Suppressor macrophage (primary cell): Measurements from ENCODE around the gene DTX3L.

Source experiments
- DNase-seq, 4 experiments: peaks; one replicate each; pipeline ENCODE4 v3.0.0-alpha.2; 2020 to 2022

DTX3L gene

DNA sequence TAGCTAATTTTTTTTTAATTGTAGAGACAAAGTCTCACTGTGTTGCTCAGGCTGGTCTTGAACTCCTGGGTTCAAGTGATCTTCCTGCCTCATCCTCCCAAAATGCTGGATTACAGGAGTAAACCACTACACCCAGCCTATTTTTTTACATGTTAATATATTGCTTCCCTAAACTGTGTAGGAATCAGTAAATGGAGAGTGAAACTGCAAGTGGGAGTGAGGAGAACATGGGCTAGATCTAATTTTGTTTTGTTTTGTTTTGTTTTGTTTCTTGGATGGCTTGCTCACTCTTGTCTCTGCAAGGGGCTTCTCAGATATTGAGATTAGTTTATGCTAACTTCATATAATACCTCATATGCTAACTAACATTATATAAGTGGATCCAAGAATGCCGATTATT lies 44.8 kb downstream of the DTX3L start:
- no peak for DNase-seq

DNA sequence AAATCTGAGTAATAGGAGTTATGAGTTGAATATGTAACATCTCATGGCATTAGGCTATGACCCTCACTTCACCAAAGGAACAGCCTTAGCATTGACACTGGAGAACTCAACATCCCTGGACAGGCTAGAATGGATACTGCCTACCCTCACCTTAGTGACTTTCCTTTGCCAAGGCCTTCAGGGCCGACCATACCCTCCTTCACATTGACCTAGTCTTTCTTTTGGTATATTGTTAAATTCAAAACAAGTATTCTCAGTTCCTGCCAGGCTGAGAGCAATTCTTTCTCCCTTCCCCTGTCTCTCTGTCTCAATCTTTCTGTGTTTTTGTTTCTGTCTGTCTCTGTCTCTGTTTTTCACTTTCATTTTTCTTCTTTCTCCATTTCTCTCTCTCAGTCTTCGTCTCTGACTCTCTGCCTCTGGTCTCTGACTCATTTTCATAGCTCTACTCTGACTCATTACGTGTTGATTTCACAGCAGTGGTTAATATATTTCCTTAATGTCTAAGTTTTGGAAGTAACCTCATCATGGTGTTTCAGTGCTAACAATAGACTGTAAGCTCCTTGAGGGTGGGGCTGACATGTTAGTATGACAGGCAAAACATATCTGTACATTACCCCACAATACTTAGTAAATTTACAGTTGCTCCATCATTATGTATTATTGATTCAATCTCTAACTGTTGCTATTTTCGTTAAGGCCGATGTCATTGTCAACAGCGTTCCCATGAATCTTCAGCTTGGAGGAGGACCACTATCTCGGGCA lies 45.8 kb downstream of the DTX3L start:
- DNase-seq = peak; percentile 10 to 82 (median 37)

DNA sequence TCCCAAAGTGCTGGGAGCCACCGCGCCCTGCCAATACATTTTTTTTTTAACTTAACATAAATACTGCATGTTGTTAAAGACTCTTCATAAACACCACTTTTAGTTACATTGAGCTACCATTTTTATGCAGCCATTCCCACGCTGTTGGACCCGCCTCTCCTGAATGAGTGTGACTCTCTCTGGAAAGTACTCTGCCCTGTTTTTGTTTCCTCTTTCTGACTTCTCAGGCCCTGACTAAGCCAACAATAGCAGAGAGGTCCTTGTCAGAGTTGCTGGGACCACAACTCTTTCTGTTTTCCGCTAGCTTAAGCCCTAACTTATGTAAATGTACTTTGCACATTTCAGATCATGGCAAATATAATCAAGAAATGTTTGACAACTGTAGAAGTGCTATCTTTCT lies 48.6 kb downstream of the DTX3L start:
- peak; percentile 31 to 62 (median 56) for DNase-seq

DNA sequence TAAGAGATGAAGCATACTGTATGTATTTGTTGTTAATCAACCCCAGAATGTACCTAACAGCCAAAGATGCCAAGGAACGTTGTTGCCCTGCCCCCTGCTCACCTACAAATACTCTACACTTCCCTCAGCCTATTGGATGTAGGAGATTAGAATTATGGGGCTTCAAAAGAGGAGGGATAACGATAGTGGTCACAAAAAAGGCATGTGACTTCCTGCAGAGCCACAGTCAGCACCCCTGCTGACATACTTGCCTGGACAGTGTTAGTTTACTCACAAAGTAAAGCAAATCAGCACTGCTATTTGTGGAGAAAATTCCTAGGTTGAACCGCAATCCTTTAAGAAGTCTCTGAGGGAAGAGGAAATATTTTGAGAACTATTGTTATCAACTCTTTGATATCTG lies 51.2 kb downstream of the DTX3L start:
- no peak for DNase-seq

DNA sequence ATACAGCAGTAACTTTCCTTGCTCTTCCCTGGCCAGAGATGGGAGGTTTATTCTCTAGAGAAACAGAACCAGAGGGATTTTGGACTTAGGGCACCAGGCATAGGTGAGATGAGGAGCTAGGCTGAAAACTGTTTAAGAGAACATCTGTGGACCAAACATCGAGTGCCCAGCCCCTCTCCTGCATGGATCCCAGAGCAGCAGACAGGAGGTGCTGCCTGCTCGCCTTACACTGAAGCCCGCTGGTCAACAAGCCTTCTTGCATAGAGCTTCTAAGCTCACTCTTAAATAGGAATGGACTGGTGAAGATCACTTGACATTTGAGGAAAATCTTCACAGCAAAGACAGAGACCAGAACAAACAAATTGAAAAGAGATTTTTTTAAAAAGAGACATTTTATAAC lies 54.5 kb downstream of the DTX3L start:
- no peak for DNase-seq

DNA sequence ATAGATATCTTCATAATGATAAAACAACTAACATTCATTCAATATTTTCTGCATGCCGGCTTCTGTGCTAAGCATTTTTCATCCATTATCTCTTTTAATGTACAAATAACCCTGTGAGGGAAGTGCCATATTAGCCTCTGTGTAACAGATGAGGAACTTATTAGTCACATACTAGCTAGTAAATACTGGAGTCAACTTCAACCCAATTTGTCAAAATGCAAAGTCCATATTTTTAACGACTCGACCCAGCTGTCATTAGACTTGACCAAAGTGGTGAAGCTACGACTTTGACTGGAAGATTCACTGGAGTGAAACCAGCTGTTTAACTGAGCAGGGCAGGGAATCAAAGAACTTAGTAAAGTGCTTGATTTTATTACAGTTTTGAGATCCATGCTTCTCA lies 54.9 kb downstream of the DTX3L start:
- peak; percentile 8 to 56 (median 33) for DNase-seq

DNA sequence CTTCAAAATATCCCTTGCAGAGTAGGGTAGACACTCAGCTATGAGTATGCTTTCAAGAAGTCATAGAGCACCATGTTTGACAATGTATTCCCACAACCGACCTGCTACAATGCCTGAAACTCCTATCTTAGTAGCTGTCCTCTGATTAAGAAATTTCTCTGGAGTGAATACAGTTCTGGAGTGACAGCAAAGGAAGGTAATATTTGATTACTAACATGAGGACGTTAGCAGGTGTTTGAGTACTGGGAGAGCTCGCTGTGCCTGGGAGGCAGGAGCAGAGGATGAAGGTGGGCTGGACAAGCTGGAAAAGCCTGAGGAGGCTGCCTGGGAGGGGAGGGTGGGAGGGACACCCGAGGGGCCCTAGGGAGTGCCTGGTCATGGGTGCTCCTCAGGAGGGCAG lies 56.3 kb downstream of the DTX3L start:
- DNase-seq = no peak

DNA sequence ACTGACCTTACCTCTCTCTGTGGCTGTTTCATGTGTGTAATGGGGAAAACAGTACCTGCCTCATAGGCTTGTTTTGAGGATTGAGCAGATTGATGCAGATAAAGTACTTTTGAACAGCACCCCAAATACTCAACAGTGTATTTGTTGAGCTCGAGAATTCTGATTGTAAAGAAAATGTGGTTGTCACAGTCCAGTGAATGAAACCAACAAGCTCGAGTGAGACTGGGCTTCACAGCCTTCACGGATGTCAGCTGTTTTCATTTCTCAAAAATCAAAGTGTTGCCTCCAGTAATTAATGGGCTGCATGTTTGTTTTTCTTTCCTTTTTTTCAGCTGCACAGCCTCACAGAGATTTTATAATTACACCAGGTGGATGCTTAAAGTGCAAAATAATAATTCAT lies 57.0 kb downstream of the DTX3L start:
- no peak for DNase-seq

DNA sequence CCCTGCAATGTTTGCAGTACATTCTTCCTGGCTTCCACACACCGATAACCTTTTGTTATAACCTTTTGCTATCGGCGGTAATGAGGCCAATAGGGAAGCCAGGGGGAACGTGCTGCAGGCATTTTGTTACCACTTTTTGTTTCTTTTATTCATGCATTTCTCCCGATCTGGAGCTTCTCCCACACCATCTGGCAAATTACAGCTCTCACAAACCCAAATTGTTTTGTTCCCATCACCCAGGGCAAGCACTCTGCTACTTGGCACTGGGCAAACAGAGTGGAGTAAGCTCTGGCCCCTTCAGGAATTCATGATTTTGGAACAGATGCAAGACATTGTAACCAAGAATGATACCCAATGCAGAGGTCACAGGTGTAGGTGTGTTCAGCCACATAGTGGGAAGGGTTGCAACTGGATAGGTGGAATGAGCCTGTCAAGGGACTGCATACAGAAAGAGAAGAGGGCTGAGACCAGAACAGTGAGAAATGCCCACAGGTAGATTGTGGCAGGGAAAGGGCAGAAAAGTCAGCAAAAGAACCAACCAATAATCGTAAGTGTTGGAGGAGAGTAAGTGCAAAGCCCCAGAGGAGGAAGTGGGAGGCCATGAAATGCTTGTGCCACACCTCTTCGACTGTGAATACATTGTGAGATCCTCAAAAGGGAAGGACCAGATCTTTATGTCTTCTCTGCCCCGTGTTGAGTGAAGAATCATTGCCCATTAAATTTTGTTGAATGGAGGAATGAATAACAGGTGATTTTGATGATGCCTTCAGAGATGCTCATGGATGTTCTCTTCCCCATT lies 59.1 kb downstream of the DTX3L start:
- DNase-seq = peak in 1 of 4 experiments; percentile 21
